NK-92 (cell line): ENCODE results near the gene CSF3R.
"Not testable (repeated sequence)": the region's sequence is repeated elsewhere in the genome, so short reads cannot be mapped to it uniquely, and the experiment has no call there.

Experiments used
- DNase-seq: peaks from one replicate; lab custom pipeline; 2025; ENCODE audit not compliant: unreplicated experiment; lab: John Stamatoyannopoulos, UW

Gene CSF3R

DNA sequence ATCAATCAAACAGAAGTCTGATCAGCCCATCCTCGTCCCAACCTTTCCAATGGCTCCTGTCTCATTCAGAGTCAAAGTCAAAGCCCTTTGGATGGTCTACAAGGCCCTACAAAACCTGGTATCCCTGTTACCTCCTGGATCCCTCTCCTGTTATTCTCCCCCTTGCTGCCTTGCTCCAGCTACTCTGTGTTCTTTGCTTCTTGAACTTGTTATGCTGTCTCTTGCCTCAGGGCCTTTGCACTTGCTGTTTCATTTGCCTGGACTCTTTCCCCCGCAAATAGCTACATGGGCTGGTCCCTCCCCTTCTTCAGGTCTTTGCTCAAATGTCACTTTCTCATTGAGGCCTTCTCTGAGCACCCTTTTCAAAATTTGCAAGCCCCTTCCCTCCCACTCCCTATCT is 1.4 kb upstream of the CSF3R start:
- no peak for DNase-seq

DNA sequence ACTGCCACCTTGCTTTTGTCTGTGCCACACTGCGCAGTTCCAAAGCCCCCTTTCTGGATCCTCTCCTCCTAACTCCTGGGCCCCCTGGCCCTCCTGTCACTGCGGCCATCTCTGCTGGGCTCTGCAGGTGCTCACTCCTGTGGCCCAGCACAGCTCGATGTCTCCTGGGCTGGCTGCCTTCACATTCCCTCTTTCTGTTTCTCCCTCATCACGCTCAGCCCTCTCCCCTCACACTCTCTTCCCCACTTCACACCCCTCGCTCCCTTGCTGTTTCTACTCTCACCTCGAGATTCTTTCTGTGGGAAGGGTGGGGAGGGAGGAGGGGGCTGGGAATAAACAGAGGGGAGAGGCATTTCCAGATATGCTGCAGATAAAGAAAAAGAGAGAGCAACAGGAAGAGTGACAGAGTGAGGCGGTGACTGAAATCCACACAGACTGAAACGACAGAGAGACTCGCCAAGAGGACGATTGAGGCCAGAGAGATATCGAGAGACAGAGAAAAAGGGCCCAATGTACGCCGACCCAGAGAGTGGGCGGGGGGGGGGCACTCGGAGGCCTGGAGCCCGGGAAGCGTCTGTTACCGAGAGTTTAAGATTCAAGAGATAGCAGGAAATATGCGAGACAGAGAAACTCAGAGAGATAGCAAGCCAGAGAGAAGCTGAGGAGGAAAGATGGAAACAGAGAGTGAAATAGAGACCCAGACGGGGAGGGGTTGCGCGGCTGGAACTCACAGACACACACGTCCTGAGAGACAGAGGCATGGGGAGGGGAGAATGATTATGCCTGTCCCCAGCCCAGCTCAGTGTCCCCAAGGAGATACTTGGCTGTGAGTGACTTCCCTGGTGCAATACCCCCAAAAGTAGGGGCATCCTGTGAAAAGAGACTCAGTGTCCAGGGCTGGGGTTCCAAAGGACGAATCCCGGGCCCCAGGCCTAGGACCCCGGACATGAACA is 666 bp downstream of the CSF3R start:
- DNase-seq: no peak

DNA sequence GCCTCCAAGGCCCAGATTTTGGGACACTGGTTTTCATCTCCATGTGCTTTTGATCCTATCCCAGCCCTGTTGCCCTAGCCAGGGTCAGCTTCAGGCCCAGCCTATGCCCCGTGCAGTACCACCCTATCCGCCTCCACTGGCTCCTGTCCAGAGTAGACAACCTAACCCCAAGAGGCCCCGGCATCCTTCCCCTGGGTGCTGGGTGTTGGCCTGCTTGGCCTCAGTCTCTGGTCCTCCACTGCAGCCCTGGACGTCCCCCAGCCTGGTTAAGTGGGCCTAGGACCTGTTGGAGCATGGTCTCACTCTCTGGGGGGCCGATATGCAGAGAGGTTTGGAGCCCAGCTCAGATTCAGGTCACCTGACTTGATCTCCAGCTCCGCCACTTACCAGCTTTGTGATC is 1.6 kb downstream of the CSF3R start:
- DNase-seq: no peak

DNA sequence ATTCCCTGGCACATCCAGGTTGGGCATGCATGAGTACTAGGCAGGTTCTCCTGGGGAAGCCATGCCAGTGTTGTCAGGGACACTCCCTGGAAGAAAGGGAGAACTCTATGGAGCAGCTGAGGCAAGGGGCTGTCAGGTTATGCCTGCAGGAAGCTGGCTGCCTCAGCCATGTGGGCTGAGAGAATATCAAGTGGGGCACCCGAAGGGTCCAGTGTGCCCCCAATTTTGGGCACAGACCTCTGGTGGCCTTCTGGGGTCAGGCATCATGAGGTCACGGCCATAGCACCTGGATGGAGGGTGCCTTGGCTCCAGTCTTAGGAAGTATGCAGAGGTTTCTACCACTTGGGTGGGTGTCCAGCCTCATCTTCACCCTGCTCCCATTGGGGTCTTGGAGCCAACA is 2.6 kb downstream of the CSF3R start:
- no peak for DNase-seq

DNA sequence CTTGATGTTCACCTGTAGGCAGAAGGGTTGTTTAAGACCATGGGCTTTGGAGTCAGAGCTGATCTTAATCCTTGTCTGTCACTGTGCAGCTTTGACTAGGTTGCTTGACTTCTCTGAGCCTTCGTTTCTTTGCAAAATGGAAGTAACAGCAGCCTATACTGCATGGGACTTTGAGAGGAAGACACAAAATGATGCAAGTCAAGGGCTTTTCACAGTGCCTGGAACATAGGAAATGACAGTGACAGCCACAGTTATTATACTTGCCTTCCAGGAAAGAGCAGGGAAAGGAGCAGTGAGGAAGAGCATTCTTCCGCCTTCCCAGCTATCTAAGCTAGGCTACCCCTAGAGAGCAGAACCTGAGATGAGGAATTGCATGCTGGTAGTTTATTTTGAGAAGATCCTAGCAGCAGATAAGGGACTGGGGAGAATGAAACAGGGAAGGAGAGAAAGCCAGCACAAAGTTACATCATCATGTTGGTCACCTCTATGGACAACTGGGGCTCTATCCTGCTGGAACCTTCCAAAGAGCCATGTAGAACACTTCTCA is 3.1 kb downstream of the CSF3R start:
- DNase-seq: no peak

DNA sequence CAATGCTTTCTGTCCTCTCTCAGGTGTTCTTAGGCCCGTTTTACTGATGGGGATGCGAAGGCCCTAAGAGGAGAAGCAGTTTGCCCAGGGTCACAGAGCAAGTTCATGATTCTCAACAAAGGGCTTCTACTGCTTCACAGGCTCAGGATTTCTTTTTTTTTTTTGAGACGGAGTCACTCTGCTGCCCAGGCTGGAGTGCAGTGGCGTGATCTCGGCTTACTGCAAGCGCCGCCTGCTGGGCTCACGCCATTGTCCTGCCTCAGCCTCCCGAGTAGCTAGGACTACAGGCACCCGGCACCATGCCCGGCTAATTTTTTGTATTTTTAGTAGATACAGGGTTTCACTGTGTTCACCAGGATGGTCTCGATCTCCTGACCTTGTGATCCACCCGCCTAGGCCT is 5.1 kb downstream of the CSF3R start:
- DNase-seq: not testable (repeated sequence)

DNA sequence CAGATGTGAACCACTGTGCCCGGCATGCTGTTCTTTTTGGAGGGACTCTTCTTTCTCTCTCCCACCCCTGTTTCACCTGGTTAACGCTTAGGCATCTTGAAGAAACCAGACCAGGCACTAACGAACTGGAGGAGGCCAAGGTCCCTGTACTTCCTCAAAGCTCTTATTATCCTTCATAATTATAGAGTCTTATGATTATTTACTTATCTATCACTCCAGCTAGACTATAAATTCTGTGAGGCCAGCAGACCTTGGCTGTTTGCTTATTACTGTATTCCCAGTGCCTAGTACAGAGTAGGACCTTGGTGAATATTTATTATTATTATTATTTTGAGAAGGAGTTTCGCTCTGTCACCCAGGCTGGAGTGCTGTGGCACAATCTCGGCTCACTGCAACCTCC is 5.8 kb downstream of the CSF3R start:
- no peak for DNase-seq

DNA sequence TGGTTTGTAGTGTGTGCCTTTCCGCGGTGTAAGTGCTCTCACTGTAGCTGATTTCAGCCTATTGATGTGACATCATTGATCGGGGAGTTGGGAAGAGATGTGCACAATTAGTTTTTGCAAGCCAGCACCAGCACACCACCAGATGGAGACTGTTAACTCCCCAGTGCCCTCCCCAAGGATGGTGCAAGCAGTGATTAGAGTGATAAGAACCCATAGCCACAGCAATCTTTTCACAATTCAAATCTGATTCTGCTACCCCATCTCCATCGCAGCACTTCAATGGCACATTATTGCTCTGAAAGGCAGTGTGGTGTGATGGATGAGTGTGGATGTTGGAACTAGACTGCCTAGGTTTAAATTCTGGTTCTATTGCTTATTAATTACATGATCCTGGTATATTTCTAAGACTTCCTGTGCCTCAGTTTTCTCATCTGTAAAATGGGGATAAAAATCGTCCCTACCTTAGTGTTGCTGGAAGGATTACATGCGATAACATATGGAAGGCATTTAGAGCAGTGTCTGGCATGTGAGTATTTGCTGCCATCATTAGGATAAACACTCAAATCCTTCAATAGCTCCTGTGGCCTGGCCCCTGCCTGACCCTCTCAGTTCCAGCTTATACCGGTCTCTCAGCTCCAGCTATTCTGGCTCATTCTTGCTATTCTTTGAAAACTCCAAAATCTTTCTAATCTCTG is 6.7 kb downstream of the CSF3R start:
- DNase-seq: no peak

DNA sequence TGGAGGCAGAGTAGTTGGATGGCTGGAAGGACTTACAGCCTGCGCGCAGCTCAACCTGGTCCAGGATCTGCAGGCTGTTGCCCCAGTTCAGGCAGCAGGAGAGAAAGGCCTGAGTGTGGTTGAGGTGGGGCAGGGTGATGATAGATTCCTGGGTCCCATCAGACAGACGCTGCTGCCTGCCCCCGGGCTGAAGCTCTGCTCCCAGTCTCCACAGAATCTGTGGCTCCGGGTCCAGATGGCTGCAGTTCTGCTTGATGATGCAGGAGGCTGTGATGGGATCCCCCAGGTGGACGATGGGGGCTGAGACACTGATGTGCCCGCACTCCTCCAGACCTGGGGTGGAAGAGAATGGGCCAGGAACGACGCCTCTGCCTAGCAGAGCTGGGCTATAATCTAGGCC is 7.4 kb downstream of the CSF3R start:
- DNase-seq: no peak

DNA sequence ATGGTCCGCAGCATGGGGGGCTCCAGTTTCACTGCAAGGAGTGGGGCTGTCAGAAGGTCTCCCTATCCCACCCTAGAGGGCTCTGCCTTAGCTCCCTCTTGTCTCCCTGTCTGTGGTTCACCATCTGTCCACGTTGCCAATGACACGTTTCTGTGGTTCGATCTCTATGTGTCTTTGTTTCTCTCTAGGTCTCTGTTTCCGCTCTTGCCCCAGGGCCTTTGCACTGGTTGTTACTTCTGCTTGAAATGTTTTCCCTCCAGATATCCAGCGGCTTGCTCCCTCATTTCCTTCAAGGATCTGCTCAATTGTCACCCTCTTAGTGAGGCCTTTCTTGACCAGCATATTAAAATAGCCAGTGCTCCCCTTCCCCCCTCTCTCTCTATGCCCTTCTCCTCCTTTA is 10.1 kb downstream of the CSF3R start:
- DNase-seq: no peak

DNA sequence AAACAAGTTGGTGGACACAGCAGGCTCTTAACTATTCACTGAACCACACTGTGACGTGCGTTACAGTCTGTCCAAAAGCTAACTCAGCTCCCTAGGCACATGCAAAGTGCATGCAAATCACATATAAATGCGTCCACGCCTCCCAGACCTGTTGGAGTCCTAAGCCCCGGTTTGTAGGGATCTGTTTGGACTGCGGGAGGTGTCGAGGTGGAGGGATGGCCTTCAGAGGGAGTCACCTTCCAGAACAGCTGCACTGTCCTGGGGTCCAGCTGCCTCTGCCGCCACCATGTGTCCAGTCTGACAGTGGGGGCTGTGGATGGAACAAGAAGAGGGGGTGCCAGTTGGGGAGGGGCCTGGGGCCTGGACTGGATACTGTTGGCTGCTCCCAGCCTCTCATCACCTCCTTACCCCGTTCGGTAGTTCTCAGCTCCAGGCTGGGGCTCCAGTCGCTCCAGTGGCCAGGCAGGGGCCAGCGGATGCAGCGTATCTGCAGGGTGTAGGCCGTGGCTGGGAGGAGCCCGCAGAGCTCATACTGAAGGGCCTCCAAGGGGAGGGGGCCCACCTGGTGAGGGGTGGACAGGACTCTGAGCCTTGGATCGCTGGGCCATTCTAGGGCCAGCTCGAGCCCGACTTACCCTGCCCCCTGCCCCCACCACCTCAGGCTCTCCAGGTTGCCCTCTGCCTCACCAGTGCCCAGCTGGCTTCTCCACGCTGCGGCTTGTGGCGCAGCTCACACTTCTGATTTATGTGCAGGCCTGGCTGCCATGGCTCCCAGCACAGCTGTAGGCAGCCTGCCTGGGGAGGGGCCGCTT is 10.7 kb downstream of the CSF3R start:
- no peak for DNase-seq

DNA sequence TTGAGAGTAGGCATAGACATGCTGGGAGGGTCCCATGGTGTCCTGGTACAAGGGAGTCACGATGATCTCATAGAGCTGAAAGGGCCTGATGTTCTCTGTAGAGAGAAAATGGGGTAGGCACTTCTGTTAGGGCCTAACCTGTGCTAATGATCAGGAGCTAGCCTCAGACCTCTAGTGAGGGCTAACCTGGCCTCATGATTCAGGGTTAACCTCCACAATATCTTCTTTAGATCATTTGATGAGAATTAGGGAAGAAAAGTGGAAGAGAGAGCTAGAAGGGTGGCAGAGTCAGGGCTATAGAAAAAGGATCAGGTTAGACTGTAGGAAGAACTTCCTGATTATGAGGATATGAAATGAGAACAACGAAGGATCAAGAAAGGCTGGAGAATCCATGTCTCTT is 13.6 kb downstream of the CSF3R start:
- no peak for DNase-seq

DNA sequence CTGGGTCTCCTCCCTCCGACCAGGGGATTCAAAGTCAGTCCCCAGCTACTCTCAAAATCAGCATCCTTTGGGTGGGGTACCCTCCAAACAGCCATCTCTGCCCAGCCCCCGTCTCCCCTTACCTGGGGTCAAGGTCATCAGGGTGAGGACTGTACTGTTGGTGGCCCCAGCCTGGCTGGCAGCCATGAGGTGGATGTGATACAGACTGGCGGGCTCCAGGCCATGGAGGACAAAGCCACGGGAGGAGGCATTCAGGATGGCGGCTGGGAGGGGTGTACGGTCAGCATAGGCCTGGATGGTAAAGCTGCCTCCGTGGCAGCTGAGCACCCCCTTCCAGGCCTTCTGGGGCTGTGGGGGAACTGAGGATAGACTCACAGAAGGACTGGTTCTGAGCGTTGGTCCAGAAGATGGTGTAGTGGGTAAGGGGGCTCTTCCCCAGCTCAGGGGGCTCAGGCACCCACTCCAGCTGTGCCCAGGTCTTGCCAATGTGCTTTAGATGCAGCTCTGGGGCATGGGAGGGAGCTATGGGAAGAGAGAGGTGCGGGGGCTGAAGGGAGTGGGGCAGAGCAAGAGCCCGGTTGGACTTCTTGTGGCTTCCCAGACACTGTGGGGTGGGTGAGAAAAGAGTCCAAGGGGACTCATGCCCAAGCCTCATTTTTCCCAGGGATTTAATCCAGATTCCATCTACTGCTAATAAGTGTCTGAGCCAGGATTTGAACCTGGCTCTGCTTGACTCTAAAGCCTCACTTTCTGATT is 14.8 kb downstream of the CSF3R start:
- no peak for DNase-seq

DNA sequence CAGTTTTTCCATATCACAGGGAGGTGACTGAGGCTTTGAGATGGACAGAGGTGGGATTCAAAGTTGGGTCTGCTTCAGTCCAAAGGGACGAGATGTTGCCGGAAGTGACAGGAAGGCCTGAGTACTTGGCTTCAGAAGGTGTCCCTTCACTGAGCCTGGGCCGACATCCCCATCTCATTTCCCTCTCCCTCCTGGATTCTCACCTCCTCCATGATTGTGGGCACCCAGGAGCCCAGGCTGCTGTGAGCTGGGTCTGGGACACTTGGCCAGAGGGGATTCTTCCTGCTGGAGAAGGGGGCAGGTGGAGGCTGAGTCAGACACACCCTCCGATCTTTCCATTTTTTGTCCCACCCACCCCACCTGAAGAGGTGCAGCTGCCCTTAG is 15.7 kb downstream of the CSF3R start:
- no peak for DNase-seq

DNA sequence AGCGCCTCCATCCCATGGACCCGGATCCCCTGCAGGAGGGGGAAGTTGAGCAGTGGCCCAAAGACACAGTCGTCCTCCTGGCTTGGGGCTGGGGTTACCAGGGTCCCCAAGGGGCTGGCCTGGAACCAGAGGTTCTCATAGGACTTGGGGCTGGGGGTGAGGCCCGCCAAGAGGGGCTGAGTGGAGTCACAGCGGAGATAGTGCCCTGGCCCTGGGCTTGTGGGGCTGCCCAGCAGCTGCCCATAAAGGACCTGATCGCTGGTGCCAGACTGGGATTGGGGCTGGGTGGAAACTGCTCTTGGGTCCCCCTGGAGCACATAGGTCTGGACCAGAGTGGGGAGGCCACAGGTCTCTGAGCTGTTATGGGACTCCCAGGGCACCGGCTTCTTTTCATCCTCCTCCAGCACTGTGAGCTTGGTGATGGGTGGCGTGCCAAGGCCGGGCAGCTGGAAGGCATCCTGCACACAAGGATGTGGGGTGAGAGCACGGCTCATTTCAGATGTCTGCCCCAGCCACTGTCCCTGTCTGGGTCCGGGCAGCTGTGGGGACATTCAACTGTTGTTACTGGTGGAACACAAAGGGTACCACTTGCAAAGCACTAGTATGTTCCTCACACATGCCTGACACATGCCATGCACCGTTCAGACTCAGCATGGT is 16.2 kb downstream of the CSF3R start:
- no peak for DNase-seq

DNA sequence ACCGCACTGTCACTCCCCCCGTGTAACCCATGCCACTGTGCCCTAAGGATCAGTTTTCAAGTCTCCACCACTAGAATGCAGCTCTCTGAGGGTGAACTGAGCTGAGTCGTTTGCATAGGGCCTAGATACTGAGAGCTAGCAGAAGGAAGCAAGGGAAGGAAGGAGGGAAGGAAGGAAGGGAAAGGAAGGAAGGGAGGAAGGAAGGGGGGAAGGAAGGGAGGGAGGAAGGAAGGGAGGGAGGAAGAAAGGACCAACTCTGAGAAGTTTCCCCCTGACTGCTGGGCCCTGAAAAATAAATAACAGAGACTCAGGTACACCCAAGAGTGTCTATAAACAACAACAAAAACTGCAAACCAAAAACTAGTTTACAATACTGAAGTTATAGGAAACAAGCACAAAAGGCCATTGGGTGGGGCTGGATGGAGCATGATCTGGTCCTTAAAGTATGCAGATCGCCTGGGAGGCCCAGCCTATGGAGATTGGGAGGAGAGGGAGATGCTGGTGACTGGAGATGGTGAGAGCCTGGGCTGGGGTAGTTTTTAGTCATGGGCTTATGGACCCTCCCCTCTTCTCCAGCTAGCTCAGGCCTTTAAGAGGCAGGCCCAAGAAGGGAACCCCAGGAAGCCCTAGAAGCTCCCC is 16.9 kb downstream of the CSF3R start:
- no peak for DNase-seq

DNA sequence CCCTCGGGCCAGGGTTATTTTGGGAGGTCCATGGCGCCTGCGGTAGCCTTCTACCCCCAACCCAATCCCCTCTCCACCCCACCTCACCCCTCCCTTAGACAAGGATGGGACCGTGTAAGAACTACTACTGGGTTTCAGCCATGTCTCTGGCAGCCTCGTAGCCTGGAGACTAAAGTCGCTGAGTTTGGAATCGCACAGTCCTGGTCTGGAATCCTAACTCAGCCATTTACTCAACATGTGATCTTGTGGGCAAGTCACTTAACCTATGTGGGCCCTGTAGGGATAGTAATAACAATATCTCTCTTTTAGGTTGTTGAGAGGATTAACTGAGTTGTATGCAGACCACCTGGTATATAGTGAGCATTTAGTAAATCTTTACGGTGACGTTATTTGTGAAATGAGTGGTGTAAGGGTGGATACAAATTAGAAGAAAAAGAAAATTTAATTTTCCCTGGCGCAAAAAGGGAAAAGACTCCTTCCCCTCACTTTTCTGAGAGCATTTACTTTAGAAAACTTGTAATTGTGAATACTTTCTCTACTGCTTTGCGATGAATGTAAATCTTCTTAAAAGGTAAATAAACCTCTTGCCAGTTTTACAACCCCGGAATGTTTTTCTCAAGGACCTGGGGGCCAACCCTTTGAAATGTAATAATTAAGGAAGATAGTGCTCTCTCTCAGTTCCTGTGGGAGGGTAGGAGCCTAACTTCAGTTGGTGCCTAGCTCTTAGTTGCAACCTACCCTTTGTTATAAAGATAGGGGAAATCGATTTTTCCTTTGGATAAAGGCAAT is 17.9 kb downstream of the CSF3R start:
- no peak for DNase-seq

DNA sequence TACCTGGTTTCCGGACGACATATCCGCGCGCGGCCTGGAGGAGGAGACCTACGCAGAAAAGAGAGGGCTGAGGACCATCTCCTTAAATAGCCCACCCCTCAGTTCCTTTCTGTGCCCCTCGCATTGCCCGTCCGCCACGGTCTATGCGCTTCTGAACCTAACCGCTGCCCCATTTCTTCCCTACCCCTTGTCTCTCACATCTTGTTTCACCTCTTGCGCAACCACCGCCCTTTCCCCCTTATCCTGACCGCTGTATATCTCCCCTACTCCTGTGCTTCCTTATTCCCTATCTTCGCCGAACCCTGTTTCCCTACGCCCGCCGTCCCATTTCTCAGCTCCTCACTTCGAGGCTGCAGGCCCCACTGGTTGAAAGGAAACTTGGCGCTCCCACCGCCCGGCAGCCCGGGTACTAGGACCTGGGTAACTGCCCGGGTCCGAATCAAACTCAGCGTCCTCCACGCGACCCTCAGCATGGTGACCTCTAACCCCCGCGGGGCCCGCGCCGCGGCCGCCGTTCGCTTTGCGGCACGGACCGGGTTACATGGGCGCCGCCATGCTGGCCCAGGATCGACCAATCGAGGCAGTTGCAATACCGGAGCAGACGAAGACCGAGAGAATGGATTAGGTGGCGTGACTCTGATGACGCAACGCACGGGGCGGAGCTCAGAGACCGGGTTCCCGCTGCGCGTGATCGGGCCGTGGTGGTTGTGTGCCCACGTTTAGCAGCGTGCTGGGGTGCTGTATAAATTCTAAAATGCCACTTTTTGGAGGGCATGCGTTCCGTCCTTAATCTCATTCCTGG is 18.7 kb downstream of the CSF3R start, which contains the start of gene MRPS15:
MRPS15 (minus strand) TSS at position 582 of the 802 bp plus-strand sequence; CDS start at position 473, 109 bp downstream.
- DNase-seq: peak; percentile 53
